Fibroblast of lung (primary cell): ENCODE measurements around the gene F10. TPM values are rescaled to one million over a fixed set of nuclear protein-coding genes. Genes with fewer than 3 reads are reported as not detected.

Experiments
- DNase-seq, 2 donors: peaks; one replicate each; pipeline versions ENCODE4 v3.0.0 to v3.0.0-alpha.2; 2010; ENCODE audit warnings: low read depth in 2 of 2
- H2AFZ ChIP-seq: 2 replicates; pipeline ENCODE4 v1.5.1; 2012; ENCODE audit warnings: low read length, control low read depth, inconsistent platforms
- H3K27ac ChIP-seq: 2 replicates; pipeline ENCODE4 v1.5.1; 2011; ENCODE audit warnings: low read length, control low read depth; ENCODE audit not compliant: insufficient read depth
- H3K27me3 ChIP-seq: 2 replicates; pipeline ENCODE4 v1.5.1; 2011; ENCODE audit warnings: mild to moderate bottlenecking, low read length; ENCODE audit not compliant: control insufficient read depth, insufficient read depth
- H3K36me3 ChIP-seq: 2 replicates; pipeline ENCODE4 v1.5.1; 2011; ENCODE audit warnings: low read length; ENCODE audit not compliant: control insufficient read depth, insufficient read depth
- H3K4me1 ChIP-seq: 2 replicates; pipeline ENCODE4 v1.5.1; 2011; ENCODE audit warnings: low read length; ENCODE audit not compliant: control insufficient read depth, insufficient read depth; ENCODE audit errors: extremely low read depth
- H3K4me2 ChIP-seq: 2 replicates; pipeline ENCODE4 v1.5.1; 2011; ENCODE audit warnings: low read length, control low read depth; ENCODE audit not compliant: insufficient read depth; ENCODE audit errors: extremely low read depth
- H3K4me3 ChIP-seq, 4 experiments: fragments of 200-600 bp in 1 of 4; sonication (generic) in 1 of 4; replicated peaks in 1 of 4; 2 replicates each; pipeline ENCODE4 v1.5.1; 2011 to 2016; ENCODE audit warnings: low read length in 4 of 4, low read depth in 3 of 4, mild to moderate bottlenecking in 3 of 4, control low read depth in 2 of 4, inconsistent platforms in 1 of 4, mixed read lengths in 1 of 4; ENCODE audit not compliant: insufficient read depth in 1 of 4; ENCODE audit errors: control extremely low read depth in 1 of 4
- H3K79me2 ChIP-seq: 2 replicates; pipeline ENCODE4 v1.5.1; 2012; ENCODE audit warnings: mild to moderate bottlenecking, low read length, inconsistent platforms; ENCODE audit not compliant: control insufficient read depth, insufficient read depth
- H3K9ac ChIP-seq: 2 replicates; pipeline ENCODE4 v1.5.1; 2011; ENCODE audit warnings: mild to moderate bottlenecking, low read length, control low read depth; ENCODE audit not compliant: insufficient read depth
- H3K9me3 ChIP-seq: 2 replicates; pipeline ENCODE4 v1.5.1; 2012; ENCODE audit warnings: low read depth, low read length; ENCODE audit not compliant: control insufficient read depth, insufficient read depth
- H4K20me1 ChIP-seq: 2 replicates; pipeline ENCODE4 v1.5.1; 2011; ENCODE audit warnings: low read length; ENCODE audit not compliant: control insufficient read depth, insufficient read depth; ENCODE audit errors: extremely low read depth
- CTCF ChIP-seq, 2 donors: IDR thresholded peaks in 1 of 2; conservative IDR thresholded peaks in 1 of 2; 1 replicate in 1 of 2; 2 replicates in 1 of 2; pipeline ENCODE4 v1.5.1; 2011 to 2012; ENCODE audit warnings: low read length in 2 of 2, control low read depth in 1 of 2, inconsistent platforms in 1 of 2, low read depth in 1 of 2, mild to moderate bottlenecking in 1 of 2
- EZH2 ChIP-seq: IDR thresholded peaks from 2 replicates; pipeline ENCODE4 v1.5.1; 2012; ENCODE audit warnings: low read length, control low read depth, mild to moderate bottlenecking; ENCODE audit errors: missing control alignments
- polyA minus RNA-seq: library from RNA; depleted of rRNA, polyadenylated mRNA; stranded (reverse); fragments of >200 nt; gene quantifications from 2 replicates; pipeline ENCODE4 v1.2.3, GENCODE V29; 2011; ENCODE audit warnings: low replicate concordance
- polyA plus RNA-seq, 2 donors: library from polyadenylated mRNA; depleted of rRNA in 1 of 2; stranded (reverse) in 1 of 2; unstranded in 1 of 2; fragments of >200 nt; gene quantifications; 2 replicates each; pipeline ENCODE4 v1.2.1, GENCODE V29; 2011 to 2012; ENCODE audit warnings: missing spikeins in 1 of 2
- total RNA-seq: library from RNA; depleted of rRNA; stranded (reverse); fragments of >200 nt; gene quantifications from 2 replicates; pipeline ENCODE4 v1.2.1, GENCODE V29; 2014

The F10 gene
- total RNA-seq (20.3 and 41.5 TPM in 2 replicates), polyA plus RNA-seq (6.7 and 39.9 TPM in 2 replicates), polyA minus RNA-seq (1.4 and 26.9 TPM in 2 replicates)
- 7.9 and 47.5 TPM in 2 replicates for polyA plus RNA-seq (2012)

GRCh38 chr13:113122550-113123225, at the start of gene F10:
Gene F10, plus strand, starts transcription at chr13:113122799. Its CDS starts 57 bp downstream, at chr13:113122856.
- Histone ChIP-seq H3K9ac (peak within 1 kb of the TSS; percentile 48), H3K79me2 (no peaks in the 10 kb centered on the region), H4K20me1 (no peaks in the 10 kb centered on the region), H2AFZ (peak within 1 kb of the TSS; percentile 96), H3K36me3 (no peaks in the 10 kb centered on the region), H3K27me3 (peaks cover 5% of the 10 kb centered on the region), H3K27ac (peak within 1 kb of the TSS; percentile 47), H3K4me1 (no peaks in the 10 kb centered on the region), H3K4me3 (peak within 1 kb of the TSS; percentile 37 to 58 (median 42)), H3K9me3 (no peaks in the 10 kb centered on the region), H3K4me2 (peak within 1 kb of the TSS; percentile 82)
- no peak for TF ChIP-seq CTCF (conservative IDR thresholded peaks at IDR 0.05 in 1 of 2, IDR thresholded peaks at IDR 0.05 in 1 of 2; ENCODE audit: low read depth in 1 of 2, low read length in 2 of 2)
- peak; percentile 21 to 74 for DNase-seq

DNA sequence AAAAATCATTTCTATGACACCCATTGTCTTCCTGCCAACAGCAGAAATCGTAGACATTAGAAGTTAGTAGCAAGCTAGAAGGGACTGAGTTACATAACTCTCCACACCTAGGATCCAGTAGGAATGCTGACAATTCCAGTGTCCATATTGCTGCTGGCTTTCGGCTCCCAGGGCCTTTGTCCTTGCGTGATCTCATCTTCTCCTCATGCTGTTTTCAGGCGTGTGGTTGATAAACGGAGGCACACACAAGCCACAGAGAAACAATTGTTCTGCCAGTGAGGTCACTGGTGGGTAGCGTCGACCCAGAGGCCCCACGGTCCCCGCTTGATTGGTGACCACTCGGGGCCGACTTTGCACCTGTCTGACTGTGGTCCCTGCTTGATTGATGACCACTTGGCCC, 48.7 kb upstream of the F10 start:
- Histone ChIP-seq H3K4me3 (no peak overlapping the region), H3K9me3 (no peaks in the 10 kb centered on the region), H3K9ac (no peak overlapping the region), H3K4me2 (no peak overlapping the region), H3K79me2 (no peaks in the 10 kb centered on the region), H3K36me3 (no peaks in the 10 kb centered on the region), H2AFZ (no peak overlapping the region), H3K4me1 (no peaks in the 10 kb centered on the region), H3K27me3 (no peaks in the 10 kb centered on the region), H4K20me1 (no peaks in the 10 kb centered on the region), H3K27ac (no peak overlapping the region)
- no peak for TF ChIP-seq CTCF (conservative IDR thresholded peaks at IDR 0.05 in 1 of 2, IDR thresholded peaks at IDR 0.05 in 1 of 2; ENCODE audit: low read depth in 1 of 2, low read length in 2 of 2)
- no peak for DNase-seq

- no peak for DNase-seq
- Histone ChIP-seq H3K79me2 (no peaks in the 10 kb centered on the region), H3K27me3 (no peaks in the 10 kb centered on the region), H3K4me1 (no peaks in the 10 kb centered on the region), H2AFZ (no peak overlapping the region), H3K36me3 (no peaks in the 10 kb centered on the region), H3K9me3 (no peaks in the 10 kb centered on the region), H3K9ac (no peak overlapping the region), H3K4me3 (no peak overlapping the region), H3K27ac (no peak overlapping the region), H4K20me1 (no peaks in the 10 kb centered on the region), H3K4me2 (no peak overlapping the region)
- TF ChIP-seq EZH2 (no peak), CTCF (conservative IDR thresholded peaks at IDR 0.05 in 1 of 2, IDR thresholded peaks at IDR 0.05 in 1 of 2; ENCODE audit: low read depth in 1 of 2, low read length in 2 of 2) (no peak)
Observed at GRCh38 chr13:113074401-113074800, 48.2 kb upstream of the F10 start.
